Stimulated activated naive CD8-positive, alpha-beta T cell treated with anti-CD3 and anti-CD28 coated beads, Interleukin-15, amount 100 ng/mL, for 72 hours (primary cell): ENCODE results near the gene USP35.

Experiments
- ATAC-seq: fragments of 150-1000 bp; cut with Tn5 transposase; 2 replicates; pipeline ENCODE4 v1.10.0; 2021; ENCODE audit warnings: mild to moderate bottlenecking, moderate library complexity
- DNase-seq, 2 donors: peaks; one replicate each; pipeline ENCODE4 v3.0.0; 2021 to 2022
- H3K27ac Mint-ChIP-seq, 2 donors: one replicate each; pipeline ENCODE4 v1.8.0; 2022; ENCODE audit warnings: mild to moderate bottlenecking in 2 of 2, mixed read lengths in 2 of 2, moderate library complexity in 2 of 2
- H3K27me3 Mint-ChIP-seq: one replicate; pipeline ENCODE4 v1.8.0; 2022; ENCODE audit warnings: mixed read lengths
- H3K4me1 Mint-ChIP-seq: one replicate; pipeline ENCODE4 v1.8.0; 2022; ENCODE audit warnings: mild to moderate bottlenecking, mixed read lengths
- H3K4me3 Mint-ChIP-seq, 2 donors: one replicate each; pipeline ENCODE4 v1.8.0; 2022; ENCODE audit warnings: mild to moderate bottlenecking in 2 of 2, mixed read lengths in 2 of 2, moderate library complexity in 1 of 2
- H3K9me3 Mint-ChIP-seq, 2 donors: one replicate each; pipeline ENCODE4 v1.8.0; 2022; ENCODE audit warnings: mixed read lengths in 2 of 2

The USP35 gene, protein sequence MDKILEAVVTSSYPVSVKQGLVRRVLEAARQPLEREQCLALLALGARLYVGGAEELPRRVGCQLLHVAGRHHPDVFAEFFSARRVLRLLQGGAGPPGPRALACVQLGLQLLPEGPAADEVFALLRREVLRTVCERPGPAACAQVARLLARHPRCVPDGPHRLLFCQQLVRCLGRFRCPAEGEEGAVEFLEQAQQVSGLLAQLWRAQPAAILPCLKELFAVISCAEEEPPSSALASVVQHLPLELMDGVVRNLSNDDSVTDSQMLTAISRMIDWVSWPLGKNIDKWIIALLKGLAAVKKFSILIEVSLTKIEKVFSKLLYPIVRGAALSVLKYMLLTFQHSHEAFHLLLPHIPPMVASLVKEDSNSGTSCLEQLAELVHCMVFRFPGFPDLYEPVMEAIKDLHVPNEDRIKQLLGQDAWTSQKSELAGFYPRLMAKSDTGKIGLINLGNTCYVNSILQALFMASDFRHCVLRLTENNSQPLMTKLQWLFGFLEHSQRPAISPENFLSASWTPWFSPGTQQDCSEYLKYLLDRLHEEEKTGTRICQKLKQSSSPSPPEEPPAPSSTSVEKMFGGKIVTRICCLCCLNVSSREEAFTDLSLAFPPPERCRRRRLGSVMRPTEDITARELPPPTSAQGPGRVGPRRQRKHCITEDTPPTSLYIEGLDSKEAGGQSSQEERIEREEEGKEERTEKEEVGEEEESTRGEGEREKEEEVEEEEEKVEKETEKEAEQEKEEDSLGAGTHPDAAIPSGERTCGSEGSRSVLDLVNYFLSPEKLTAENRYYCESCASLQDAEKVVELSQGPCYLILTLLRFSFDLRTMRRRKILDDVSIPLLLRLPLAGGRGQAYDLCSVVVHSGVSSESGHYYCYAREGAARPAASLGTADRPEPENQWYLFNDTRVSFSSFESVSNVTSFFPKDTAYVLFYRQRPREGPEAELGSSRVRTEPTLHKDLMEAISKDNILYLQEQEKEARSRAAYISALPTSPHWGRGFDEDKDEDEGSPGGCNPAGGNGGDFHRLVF

GRCh38 chr11:78188286-78189173, at the start of gene USP35, which contains the start of gene KCTD21:
TSS of gene USP35 (plus strand) at chr11:78188919. CDS start at chr11:78196246, 7,327 bp downstream.
TSS of gene KCTD21 (minus strand) at chr11:78188626. CDS start at chr11:78174554, 14,072 bp downstream.
- H3K27me3 Mint-ChIP-seq = no peaks in the 10 kb centered on the region
- H3K4me1 Mint-ChIP-seq = peaks cover 66% of the 10 kb centered on the region
- peak; percentile 94 to 95 for DNase-seq
- H3K27ac Mint-ChIP-seq = peak within 1 kb of the TSS; percentile 98 to 99
- no peaks in the 10 kb centered on the region for H3K9me3 Mint-ChIP-seq
- peak within 1 kb of the TSS; percentile 79 to 91 for H3K4me3 Mint-ChIP-seq
- ATAC-seq = peak; percentile 91

GRCh38 chr11:78139422-78140391, 49.0 kb upstream of the USP35 start, which contains the start of gene ALG8:
TSS of gene ALG8 (minus strand) at chr11:78139626. CDS start at chr11:78139588, 38 bp downstream.
- Mint-ChIP-seq H3K27ac (peak within 1 kb of the TSS; percentile 96), H3K9me3 (peaks cover 0 to 2% of the 10 kb centered on the region in 2 donors), H3K4me3 (peak within 1 kb of the TSS; percentile 90 to 93), H3K27me3 (no peaks in the 10 kb centered on the region), H3K4me1 (peaks cover 39% of the 10 kb centered on the region)
- DNase-seq (peak; percentile 93 to 98), ATAC-seq (peak; percentile 97)

DNA sequence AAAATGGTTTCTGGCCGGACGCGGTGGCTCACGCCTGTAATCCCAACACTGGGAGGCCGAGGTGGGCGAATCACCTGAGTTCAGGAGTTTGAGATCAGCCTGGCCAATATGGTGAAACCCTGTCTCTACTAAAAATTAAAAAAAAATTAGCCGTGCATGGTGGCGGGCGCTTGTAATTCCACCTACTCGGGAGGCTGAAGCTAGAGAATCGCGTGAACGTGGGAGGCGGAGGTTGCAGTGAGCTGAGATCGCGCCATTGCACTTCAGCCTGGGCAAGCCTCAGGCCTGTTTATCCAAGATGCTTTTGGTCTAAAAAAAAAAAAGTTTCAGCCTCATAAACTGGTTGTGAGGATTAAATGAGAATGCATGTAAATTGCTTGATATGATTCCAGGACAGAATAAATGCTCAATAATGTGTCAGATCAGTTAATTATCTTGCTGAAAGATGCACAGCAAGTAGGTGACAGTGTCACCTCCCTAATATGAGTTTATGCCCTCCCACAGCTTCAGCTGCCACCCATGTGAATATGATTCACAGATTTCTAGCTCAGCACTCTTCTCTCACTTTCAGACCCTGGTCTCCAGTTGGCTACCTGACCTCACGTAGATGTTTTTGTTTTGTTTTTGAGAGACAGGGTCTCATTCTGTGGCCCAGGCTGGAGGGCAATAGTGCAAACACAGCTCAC, 48.2 kb upstream of the USP35 start:
- peak in 1 of 2 donors; percentile 14 for DNase-seq
- H3K27me3 Mint-ChIP-seq = no peaks in the 10 kb centered on the region
- no peak for ATAC-seq
- H3K4me1 Mint-ChIP-seq = peaks cover 36% of the 10 kb centered on the region
- no peaks in the 10 kb centered on the region for H3K9me3 Mint-ChIP-seq
- no peak overlapping the region for H3K27ac Mint-ChIP-seq
- H3K4me3 Mint-ChIP-seq = peak overlapping the region; percentile 51 to 73

GRCh38 chr11:78145511-78146025, 43.2 kb upstream of the USP35 start:
- no peak overlapping the region for H3K27ac Mint-ChIP-seq
- H3K9me3 Mint-ChIP-seq = no peaks in the 10 kb centered on the region

GRCh38 chr11:78147807-78148206, 40.9 kb upstream of the USP35 start:
- no peak overlapping the region for H3K4me3 Mint-ChIP-seq
- H3K4me1 Mint-ChIP-seq = no peaks in the 10 kb centered on the region
- no peaks in the 10 kb centered on the region for H3K27me3 Mint-ChIP-seq
- no peaks in the 10 kb centered on the region for H3K9me3 Mint-ChIP-seq
- ATAC-seq (no peak), DNase-seq (no peak)
- no peak overlapping the region for H3K27ac Mint-ChIP-seq

More at GRCh38 chr11:78145511-78146025, 43.2 kb upstream of the USP35 start:
- Mint-ChIP-seq H3K27me3 (no peaks in the 10 kb centered on the region), H3K4me1 (peaks cover 6% of the 10 kb centered on the region), H3K4me3 (no peak overlapping the region)
- DNase-seq = no peak
- ATAC-seq = no peak

DNA sequence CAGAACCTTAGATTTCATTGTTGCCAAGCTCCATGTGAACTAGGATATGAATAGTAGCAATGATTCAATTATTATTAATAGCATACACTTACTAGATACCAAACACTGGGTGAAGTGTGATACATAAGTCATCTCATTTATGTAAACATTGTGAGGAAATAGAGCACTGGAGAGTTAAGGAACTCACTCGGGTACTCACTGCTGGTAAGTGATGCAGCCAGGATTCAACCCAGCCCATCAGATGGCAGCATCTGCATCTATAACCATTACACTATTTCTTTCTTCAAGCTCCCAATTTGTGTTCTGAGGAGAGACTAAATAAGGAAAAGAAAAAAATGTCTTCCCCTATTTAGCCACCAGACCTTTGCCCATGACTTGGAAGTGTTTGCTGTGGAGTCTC, 39.1 kb upstream of the USP35 start:
- ATAC-seq (no peak), DNase-seq (no peak)
- Mint-ChIP-seq H3K27me3 (no peaks in the 10 kb centered on the region), H3K4me1 (no peaks in the 10 kb centered on the region), H3K27ac (no peak overlapping the region), H3K4me3 (no peak overlapping the region), H3K9me3 (no peaks in the 10 kb centered on the region)

DNA sequence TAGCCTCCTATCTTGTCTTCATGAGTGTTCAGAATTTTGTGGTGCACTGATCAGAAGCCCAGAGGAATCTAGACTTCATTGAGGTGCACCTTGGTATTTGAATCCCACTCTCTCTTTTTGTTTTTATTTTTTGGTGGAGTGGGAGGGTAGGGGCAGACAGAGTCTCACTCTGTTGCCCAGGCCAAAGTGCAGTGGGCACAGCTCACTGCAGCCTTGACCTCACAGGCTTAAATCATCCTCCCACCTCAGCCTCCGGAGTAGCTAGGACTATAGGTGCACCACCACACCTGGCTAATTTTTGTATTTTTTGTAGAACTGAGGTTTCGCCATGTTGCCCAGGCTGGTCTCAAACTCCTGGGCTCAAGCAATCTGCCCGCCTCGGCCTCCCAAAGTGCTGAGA, 38.4 kb upstream of the USP35 start:
- H3K4me3 Mint-ChIP-seq = no peak overlapping the region
- no peak for DNase-seq
- ATAC-seq = no peak
- peak overlapping the region in 1 of 2 donors; percentile 21 for H3K27ac Mint-ChIP-seq
- no peaks in the 10 kb centered on the region for H3K9me3 Mint-ChIP-seq
- no peaks in the 10 kb centered on the region for H3K4me1 Mint-ChIP-seq
- H3K27me3 Mint-ChIP-seq = no peaks in the 10 kb centered on the region

DNA sequence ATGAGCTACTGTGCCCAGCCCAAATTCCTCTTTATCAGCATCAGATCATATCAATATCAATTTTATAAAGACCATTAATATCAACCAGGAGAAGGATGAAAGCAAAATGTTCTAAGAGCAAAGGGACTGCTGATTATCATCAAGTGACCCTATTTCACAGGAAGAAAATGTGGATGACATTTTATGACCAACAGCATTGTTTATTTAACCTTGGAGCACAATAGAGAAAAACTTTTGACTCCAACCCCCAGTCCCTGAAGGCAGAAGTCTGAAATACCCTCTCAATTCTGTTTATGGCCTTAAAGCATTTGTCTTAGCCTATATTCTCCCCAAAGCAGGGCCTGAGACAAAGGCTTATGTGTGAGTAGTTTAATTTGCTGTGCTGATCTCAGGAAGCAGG, 38.0 kb upstream of the USP35 start:
- H3K27me3 Mint-ChIP-seq = no peaks in the 10 kb centered on the region
- H3K4me3 Mint-ChIP-seq = no peak overlapping the region
- H3K4me1 Mint-ChIP-seq = no peaks in the 10 kb centered on the region
- no peaks in the 10 kb centered on the region for H3K9me3 Mint-ChIP-seq
- DNase-seq (no peak), ATAC-seq (no peak)
- H3K27ac Mint-ChIP-seq = peak overlapping the region in 1 of 2 donors; percentile 21

GRCh38 chr11:78151804-78152203, 36.9 kb upstream of the USP35 start:
- Mint-ChIP-seq H3K27ac (no peak overlapping the region), H3K27me3 (no peaks in the 10 kb centered on the region)

GRCh38 chr11:78156127-78156844, 32.4 kb upstream of the USP35 start:
- Mint-ChIP-seq H3K27ac (peak overlapping the region in 1 of 2 donors; percentile 19), H3K27me3 (no peaks in the 10 kb centered on the region), H3K9me3 (no peaks in the 10 kb centered on the region), H3K4me1 (no peaks in the 10 kb centered on the region), H3K4me3 (no peak overlapping the region)
- ATAC-seq (no peak), DNase-seq (no peak)

More at GRCh38 chr11:78151804-78152203, 36.9 kb upstream of the USP35 start:
- DNase-seq (no peak), ATAC-seq (no peak)
- Mint-ChIP-seq H3K4me1 (no peaks in the 10 kb centered on the region), H3K9me3 (no peaks in the 10 kb centered on the region), H3K4me3 (no peak overlapping the region)

- Mint-ChIP-seq H3K4me1 (no peaks in the 10 kb centered on the region), H3K27ac (no peak overlapping the region), H3K27me3 (no peaks in the 10 kb centered on the region), H3K4me3 (no peak overlapping the region), H3K9me3 (no peaks in the 10 kb centered on the region)
- ATAC-seq (no peak), DNase-seq (no peak)
Observed at GRCh38 chr11:78158987-78159652, 29.6 kb upstream of the USP35 start.

DNA sequence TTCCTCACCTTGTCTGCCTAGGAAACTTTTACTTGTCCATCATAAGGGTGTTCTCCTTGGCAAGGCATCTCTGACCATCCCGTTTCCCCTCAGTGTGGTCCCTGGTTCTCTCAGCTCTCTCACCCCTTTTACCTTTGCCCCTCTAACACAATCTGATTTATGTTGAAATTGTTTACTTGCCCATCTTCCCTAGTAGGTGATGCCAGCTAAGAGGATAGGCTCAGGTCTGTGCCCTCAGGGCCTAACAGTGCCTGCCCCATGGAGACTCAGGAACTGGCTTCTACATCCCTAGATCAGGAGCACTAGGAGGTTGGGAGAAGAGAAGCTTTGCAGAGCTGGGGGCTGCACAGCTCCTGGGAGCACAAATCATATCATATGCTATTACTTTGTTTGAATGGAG, 28.2 kb upstream of the USP35 start:
- no peaks in the 10 kb centered on the region for H3K27me3 Mint-ChIP-seq
- peak overlapping the region in 1 of 2 donors; percentile 77 for H3K27ac Mint-ChIP-seq
- no peak overlapping the region for H3K4me3 Mint-ChIP-seq
- no peaks in the 10 kb centered on the region for H3K4me1 Mint-ChIP-seq
- H3K9me3 Mint-ChIP-seq = no peaks in the 10 kb centered on the region
- DNase-seq = no peak
- no peak for ATAC-seq
